Measurements from ENCODE around the gene CYB5B.

- no peak for TF ChIP-seq EZH2 (IDR thresholded peaks at IDR 0.05; ENCODE audit: borderline replicate concordance, low read depth, low read length, severe bottlenecking)
- TF ChIP-seq, protein P1, sequence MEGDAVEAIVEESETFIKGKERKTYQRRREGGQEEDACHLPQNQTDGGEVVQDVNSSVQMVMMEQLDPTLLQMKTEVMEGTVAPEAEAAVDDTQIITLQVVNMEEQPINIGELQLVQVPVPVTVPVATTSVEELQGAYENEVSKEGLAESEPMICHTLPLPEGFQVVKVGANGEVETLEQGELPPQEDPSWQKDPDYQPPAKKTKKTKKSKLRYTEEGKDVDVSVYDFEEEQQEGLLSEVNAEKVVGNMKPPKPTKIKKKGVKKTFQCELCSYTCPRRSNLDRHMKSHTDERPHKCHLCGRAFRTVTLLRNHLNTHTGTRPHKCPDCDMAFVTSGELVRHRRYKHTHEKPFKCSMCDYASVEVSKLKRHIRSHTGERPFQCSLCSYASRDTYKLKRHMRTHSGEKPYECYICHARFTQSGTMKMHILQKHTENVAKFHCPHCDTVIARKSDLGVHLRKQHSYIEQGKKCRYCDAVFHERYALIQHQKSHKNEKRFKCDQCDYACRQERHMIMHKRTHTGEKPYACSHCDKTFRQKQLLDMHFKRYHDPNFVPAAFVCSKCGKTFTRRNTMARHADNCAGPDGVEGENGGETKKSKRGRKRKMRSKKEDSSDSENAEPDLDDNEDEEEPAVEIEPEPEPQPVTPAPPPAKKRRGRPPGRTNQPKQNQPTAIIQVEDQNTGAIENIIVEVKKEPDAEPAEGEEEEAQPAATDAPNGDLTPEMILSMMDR (IDR thresholded peaks at IDR 0.05; ENCODE audit: extremely low read depth in 1 of 2, insufficient read depth in 1 of 2, low read depth in 1 of 2, low read length in 2 of 2): no peak
- no peak for TF ChIP-seq POLR2AphosphoS5 (IDR thresholded peaks at IDR 0.05; ENCODE audit: insufficient read depth, low read depth, low read length)
- no peak for TF ChIP-seq MYC (IDR thresholded peaks at IDR 0.05; ENCODE audit: low read depth, low read length)
- TF ChIP-seq GATA2 (IDR thresholded peaks at IDR 0.05; ENCODE audit: insufficient read depth, insufficient read length, low read depth, low read length): no peak
These were observed 77.7 kb downstream of the CYB5B start for GRCh38 chr16:69501956-69502745.

All from endothelial cell of umbilical vein (primary cell).